Measurements from ENCODE around the gene STH. TPM values are rescaled to one million over a fixed set of nuclear protein-coding genes. Genes with fewer than 3 reads are reported as not detected.
"Not testable (repeated sequence)": the region's sequence is repeated elsewhere in the genome, so short reads cannot be mapped to it uniquely, and the experiment has no call there.

The STH gene
- total RNA-seq, 2 donors from 2014 or later: not detected

DNA sequence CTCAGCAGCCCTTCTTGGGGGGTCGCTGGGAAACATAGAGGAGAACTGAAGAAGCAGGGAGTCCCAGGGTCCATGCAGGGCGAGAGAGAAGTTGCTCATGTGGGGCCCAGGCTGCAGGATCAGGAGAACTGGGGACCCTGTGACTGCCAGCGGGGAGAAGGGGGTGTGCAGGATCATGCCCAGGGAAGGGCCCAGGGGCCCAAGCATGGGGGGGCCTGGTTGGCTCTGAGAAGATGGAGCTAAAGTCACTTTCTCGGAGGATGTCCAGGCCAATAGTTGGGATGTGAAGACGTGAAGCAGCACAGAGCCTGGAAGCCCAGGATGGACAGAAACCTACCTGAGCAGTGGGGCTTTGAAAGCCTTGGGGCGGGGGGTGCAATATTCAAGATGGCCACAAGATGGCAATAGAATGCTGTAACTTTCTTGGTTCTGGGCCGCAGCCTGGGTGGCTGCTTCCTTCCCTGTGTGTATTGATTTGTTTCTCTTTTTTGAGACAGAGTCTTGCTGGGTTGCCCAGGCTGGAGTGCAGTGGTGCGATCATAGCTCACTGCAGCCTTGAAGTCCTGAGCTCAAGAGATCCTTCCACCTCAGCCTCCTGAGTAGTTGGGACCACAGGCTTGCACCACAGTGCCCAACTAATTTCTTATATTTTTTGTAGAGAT, 3.4 kb downstream of the STH start:
- H3K27me3 ChIP-seq (replicated peaks; ENCODE audit: insufficient read depth): no peaks in the 10 kb centered on the region
- H3K27ac ChIP-seq: no peak overlapping the region
- DNase-seq (ENCODE audit: low spot score): peak; percentile 68
- H3K36me3 ChIP-seq: no peaks in the 10 kb centered on the region
- 24% methylated on average over 8 of the region's 8 CpGs for WGBS
- no peaks in the 10 kb centered on the region for H3K9me3 ChIP-seq
- no peak overlapping the region for H3K4me3 ChIP-seq
- H3K4me1 ChIP-seq (replicated peaks): peaks cover 6% of the 10 kb centered on the region
- TF ChIP-seq POLR2AphosphoS5 (IDR thresholded peaks at IDR 0.05) (peak; percentile 65), POLR2A (IDR thresholded peaks at IDR 0.05) (no peak)
- TF ChIP-seq, protein P1, sequence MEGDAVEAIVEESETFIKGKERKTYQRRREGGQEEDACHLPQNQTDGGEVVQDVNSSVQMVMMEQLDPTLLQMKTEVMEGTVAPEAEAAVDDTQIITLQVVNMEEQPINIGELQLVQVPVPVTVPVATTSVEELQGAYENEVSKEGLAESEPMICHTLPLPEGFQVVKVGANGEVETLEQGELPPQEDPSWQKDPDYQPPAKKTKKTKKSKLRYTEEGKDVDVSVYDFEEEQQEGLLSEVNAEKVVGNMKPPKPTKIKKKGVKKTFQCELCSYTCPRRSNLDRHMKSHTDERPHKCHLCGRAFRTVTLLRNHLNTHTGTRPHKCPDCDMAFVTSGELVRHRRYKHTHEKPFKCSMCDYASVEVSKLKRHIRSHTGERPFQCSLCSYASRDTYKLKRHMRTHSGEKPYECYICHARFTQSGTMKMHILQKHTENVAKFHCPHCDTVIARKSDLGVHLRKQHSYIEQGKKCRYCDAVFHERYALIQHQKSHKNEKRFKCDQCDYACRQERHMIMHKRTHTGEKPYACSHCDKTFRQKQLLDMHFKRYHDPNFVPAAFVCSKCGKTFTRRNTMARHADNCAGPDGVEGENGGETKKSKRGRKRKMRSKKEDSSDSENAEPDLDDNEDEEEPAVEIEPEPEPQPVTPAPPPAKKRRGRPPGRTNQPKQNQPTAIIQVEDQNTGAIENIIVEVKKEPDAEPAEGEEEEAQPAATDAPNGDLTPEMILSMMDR (IDR thresholded peaks at IDR 0.05): peak; percentile 95 to 97 (median 96)
- intact Hi-C loops (cut with DNase I): loop anchor here (2.0 kb wide), 1 partner anchor 210 kb away; no protein-coding TSS in a partner anchor

DNA sequence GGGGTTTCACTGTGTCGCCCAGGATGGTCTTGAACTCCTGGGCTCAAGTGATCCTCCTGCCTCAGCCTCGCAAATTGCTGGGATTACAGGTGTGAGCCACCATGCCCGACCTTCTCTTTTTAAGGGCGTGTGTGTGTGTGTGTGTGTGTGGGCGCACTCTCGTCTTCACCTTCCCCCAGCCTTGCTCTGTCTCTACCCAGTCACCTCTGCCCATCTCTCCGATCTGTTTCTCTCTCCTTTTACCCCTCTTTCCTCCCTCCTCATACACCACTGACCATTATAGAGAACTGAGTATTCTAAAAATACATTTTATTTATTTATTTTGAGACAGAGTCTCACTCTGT, 3.9 kb downstream of the STH start:
- Histone ChIP-seq H3K9me3 (no peaks in the 10 kb centered on the region), H3K27me3 (replicated peaks; ENCODE audit: insufficient read depth) (no peaks in the 10 kb centered on the region), H3K4me1 (replicated peaks) (peaks cover 6% of the 10 kb centered on the region), H3K4me3 (no peak overlapping the region), H3K36me3 (no peaks in the 10 kb centered on the region), H3K27ac (peak overlapping the region in 1 of 2 donors; percentile 73)
- DNase-seq (ENCODE audit: low spot score): no peak
- WGBS: 59% methylated on average over 7 of the region's 7 CpGs
- TF ChIP-seq POLR2AphosphoS5 (IDR thresholded peaks at IDR 0.05): no peak
- TF ChIP-seq POLR2A (IDR thresholded peaks at IDR 0.05): no peak
- TF ChIP-seq, protein P1 (IDR thresholded peaks at IDR 0.05): no peak
- intact Hi-C loops (cut with DNase I): loop anchor here (2.0 kb wide), 1 partner anchor 210 kb away; no protein-coding TSS in a partner anchor

DNA sequence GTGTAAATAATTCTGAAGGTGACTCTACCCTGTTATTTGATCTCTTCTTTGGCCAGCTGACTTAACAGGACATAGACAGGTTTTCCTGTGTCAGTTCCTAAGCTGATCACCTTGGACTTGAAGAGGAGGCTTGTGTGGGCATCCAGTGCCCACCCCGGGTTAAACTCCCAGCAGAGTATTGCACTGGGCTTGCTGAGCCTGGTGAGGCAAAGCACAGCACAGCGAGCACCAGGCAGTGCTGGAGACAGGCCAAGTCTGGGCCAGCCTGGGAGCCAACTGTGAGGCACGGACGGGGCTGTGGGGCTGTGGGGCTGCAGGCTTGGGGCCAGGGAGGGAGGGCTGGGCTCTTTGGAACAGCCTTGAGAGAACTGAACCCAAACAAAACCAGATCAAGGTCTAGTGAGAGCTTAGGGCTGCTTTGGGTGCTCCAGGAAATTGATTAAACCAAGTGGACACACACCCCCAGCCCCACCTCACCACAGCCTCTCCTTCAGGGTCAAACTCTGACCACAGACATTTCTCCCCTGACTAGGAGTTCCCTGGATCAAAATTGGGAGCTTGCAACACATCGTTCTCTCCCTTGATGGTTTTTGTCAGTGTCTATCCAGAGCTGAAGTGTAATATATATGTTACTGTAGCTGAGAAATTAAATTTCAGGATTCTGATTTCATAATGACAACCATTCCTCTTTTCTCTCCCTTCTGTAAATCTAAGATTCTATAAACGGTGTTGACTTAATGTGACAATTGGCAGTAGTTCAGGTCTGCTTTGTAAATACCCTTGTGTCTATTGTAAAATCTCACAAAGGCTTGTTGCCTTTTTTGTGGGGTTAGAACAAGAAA, 5.1 kb downstream of the STH start:
- no peaks in the 10 kb centered on the region for H3K36me3 ChIP-seq
- intact Hi-C loops (cut with DNase I): loop anchor here (2.0 kb wide), 1 partner anchor 209 kb away; no protein-coding TSS in a partner anchor
- H3K27me3 ChIP-seq (replicated peaks; ENCODE audit: insufficient read depth): no peaks in the 10 kb centered on the region
- TF ChIP-seq POLR2A (IDR thresholded peaks at IDR 0.05) (no peak), POLR2AphosphoS5 (IDR thresholded peaks at IDR 0.05) (peak; percentile 54)
- TF ChIP-seq, protein P1 (IDR thresholded peaks at IDR 0.05): no peak
- WGBS: 9% methylated on average over 6 of the region's 6 CpGs
- peak overlapping the region; percentile 50 to 73 for H3K27ac ChIP-seq
- peak; percentile 36 for DNase-seq (ENCODE audit: low spot score)
- H3K4me1 ChIP-seq (replicated peaks): peaks cover 6% of the 10 kb centered on the region
- no peak overlapping the region for H3K4me3 ChIP-seq
- H3K9me3 ChIP-seq: no peaks in the 10 kb centered on the region

DNA sequence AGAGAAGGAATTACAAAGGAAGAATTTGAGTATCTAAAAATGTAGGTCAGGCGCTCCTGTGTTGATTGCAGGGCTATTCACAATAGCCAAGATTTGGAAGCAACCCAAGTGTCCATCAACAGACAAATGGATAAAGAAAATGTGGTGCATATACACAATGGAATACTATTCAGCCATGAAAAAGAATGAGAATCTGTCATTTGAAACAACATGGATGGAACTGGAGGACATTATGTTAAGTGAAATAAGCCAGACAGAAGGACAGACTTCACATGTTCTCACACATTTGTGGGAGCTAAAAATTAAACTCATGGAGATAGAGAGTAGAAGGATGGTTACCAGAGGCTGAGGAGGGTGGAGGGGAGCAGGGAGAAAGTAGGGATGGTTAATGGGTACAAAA, 7.0 kb downstream of the STH start:
- H3K4me1 ChIP-seq (replicated peaks); H3K27me3 ChIP-seq (replicated peaks; ENCODE audit: insufficient read depth); H3K4me3 ChIP-seq; H3K36me3 ChIP-seq; H3K27ac ChIP-seq; intact Hi-C loops (cut with DNase I); DNase-seq (ENCODE audit: low spot score); H3K9me3 ChIP-seq: not testable (repeated sequence)
- 100% methylated on average over 1 of the region's 1 CpG for WGBS

DNA sequence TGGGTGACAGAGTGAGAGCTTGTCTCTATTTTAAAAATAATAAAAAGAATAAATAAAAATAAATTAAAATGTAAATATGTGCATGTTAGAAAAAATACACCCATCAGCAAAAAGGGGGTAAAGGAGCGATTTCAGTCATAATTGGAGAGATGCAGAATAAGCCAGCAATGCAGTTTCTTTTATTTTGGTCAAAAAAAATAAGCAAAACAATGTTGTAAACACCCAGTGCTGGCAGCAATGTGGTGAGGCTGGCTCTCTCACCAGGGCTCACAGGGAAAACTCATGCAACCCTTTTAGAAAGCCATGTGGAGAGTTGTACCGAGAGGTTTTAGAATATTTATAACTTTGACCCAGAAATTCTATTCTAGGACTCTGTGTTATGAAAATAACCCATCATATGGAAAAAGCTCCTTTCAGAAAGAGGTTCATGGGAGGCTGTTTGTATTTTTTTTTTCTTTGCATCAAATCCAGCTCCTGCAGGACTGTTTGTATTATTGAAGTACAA, 8.5 kb downstream of the STH start:
- no peaks in the 10 kb centered on the region for H3K27me3 ChIP-seq (replicated peaks; ENCODE audit: insufficient read depth)
- no peaks in the 10 kb centered on the region for H3K9me3 ChIP-seq
- H3K27ac ChIP-seq: no peak overlapping the region
- no peak for TF ChIP-seq POLR2AphosphoS5 (IDR thresholded peaks at IDR 0.05)
- no peak for TF ChIP-seq POLR2A (IDR thresholded peaks at IDR 0.05)
- TF ChIP-seq, protein P1 (IDR thresholded peaks at IDR 0.05): no peak
- peaks cover 6% of the 10 kb centered on the region for H3K4me1 ChIP-seq (replicated peaks)
- no peaks in the 10 kb centered on the region for H3K36me3 ChIP-seq
- no peak for DNase-seq (ENCODE audit: low spot score)
- 83% methylated on average over 2 of the region's 2 CpGs for WGBS
- no peak overlapping the region for H3K4me3 ChIP-seq
- intact Hi-C loops (cut with DNase I): no loop called here

Measured in prostate gland (tissue), 2 donors.